IPS-18c (cell line): ENCODE results near the gene HAAO.
A peak's percentile ranks its signal among the peaks of the same experiment; 100 is the strongest.

ENCODE experiments used
- H3K4me3 ChIP-seq: 2 replicates; pipeline ENCODE4 v1.7.0; 2013; ENCODE audit warnings: low read depth, mild to moderate bottlenecking, low read length, moderate library complexity; ENCODE audit not compliant: insufficient read depth
- H3K9me3 ChIP-seq: one replicate; pipeline ENCODE4 v1.6.1; 2013; ENCODE audit warnings: mild to moderate bottlenecking, low read length, moderate library complexity; ENCODE audit not compliant: control insufficient read depth, insufficient read depth

Gene HAAO

GRCh38 chr2:42823744-42824453, 31.5 kb upstream of the HAAO start:
- no peak overlapping the region for H3K4me3 ChIP-seq

GRCh38 chr2:42819160-42819559, 26.8 kb upstream of the HAAO start:
- Histone ChIP-seq H3K4me3 (no peak overlapping the region), H3K9me3 (no peaks in the 10 kb centered on the region)

More at GRCh38 chr2:42823744-42824453, 31.5 kb upstream of the HAAO start:
- no peaks in the 10 kb centered on the region for H3K9me3 ChIP-seq

- H3K4me3 ChIP-seq = no peak overlapping the region
- H3K9me3 ChIP-seq = no peaks in the 10 kb centered on the region
These were observed 23.3 kb upstream of the HAAO start for GRCh38 chr2:42815726-42816125.

GRCh38 chr2:42813763-42814162, 21.4 kb upstream of the HAAO start:
- no peaks in the 10 kb centered on the region for H3K9me3 ChIP-seq

GRCh38 chr2:42812899-42813479, 20.6 kb upstream of the HAAO start:
- H3K4me3 ChIP-seq = no peak overlapping the region
- H3K9me3 ChIP-seq = no peaks in the 10 kb centered on the region

More at GRCh38 chr2:42813763-42814162, 21.4 kb upstream of the HAAO start:
- H3K4me3 ChIP-seq = no peak overlapping the region

- H3K4me3 ChIP-seq = peak overlapping the region; percentile 67
- no peaks in the 10 kb centered on the region for H3K9me3 ChIP-seq
These were observed 18.8 kb upstream of the HAAO start for GRCh38 chr2:42810971-42811811.

- Histone ChIP-seq H3K9me3 (no peaks in the 10 kb centered on the region), H3K4me3 (peak overlapping the region; percentile 67)
These were observed 18.0 kb upstream of the HAAO start for GRCh38 chr2:42810121-42810970.

GRCh38 chr2:42809819-42810120, 17.4 kb upstream of the HAAO start:
- Histone ChIP-seq H3K9me3 (no peaks in the 10 kb centered on the region), H3K4me3 (peak overlapping the region; percentile 67)

- H3K9me3 ChIP-seq = no peaks in the 10 kb centered on the region
- H3K4me3 ChIP-seq = peak overlapping the region; percentile 67
These were observed 16.9 kb upstream of the HAAO start for GRCh38 chr2:42809131-42809818.

- no peak overlapping the region for H3K4me3 ChIP-seq
- no peaks in the 10 kb centered on the region for H3K9me3 ChIP-seq
These were observed 15.9 kb upstream of the HAAO start for GRCh38 chr2:42808301-42808700.

GRCh38 chr2:42806786-42807185, 14.4 kb upstream of the HAAO start:
- no peaks in the 10 kb centered on the region for H3K9me3 ChIP-seq
- H3K4me3 ChIP-seq = no peak overlapping the region

GRCh38 chr2:42804891-42805290, 12.5 kb upstream of the HAAO start:
- Histone ChIP-seq H3K4me3 (no peak overlapping the region), H3K9me3 (no peaks in the 10 kb centered on the region)

- H3K4me3 ChIP-seq = no peak overlapping the region
- no peaks in the 10 kb centered on the region for H3K9me3 ChIP-seq
These were observed 12.0 kb upstream of the HAAO start for GRCh38 chr2:42804338-42804737.

- Histone ChIP-seq H3K4me3 (no peak overlapping the region), H3K9me3 (no peaks in the 10 kb centered on the region)
These were observed 9.8 kb upstream of the HAAO start for GRCh38 chr2:42802150-42802549.

- Histone ChIP-seq H3K4me3 (no peak overlapping the region), H3K9me3 (no peaks in the 10 kb centered on the region)
These were observed 9.0 kb upstream of the HAAO start for GRCh38 chr2:42801381-42801780.

GRCh38 chr2:42800981-42801380, 8.6 kb upstream of the HAAO start:
- Histone ChIP-seq H3K4me3 (no peak overlapping the region), H3K9me3 (no peaks in the 10 kb centered on the region)

- Histone ChIP-seq H3K4me3 (no peak overlapping the region), H3K9me3 (no peaks in the 10 kb centered on the region)
These were observed 8.1 kb upstream of the HAAO start for GRCh38 chr2:42800461-42800962.
